KMS-11 (cell line): ENCODE measurements around the gene FAM78A.

Source experiments
- H2AFZ ChIP-seq: fragments of 200-600 bp; sonication (generic); 2 replicates; pipeline ENCODE4 v1.6.1; 2016; ENCODE audit warnings: antibody characterized with exemption, mixed run types, low read depth
- H3K27ac ChIP-seq: fragments of 200-600 bp; sonication (generic); 2 replicates; pipeline ENCODE4 v1.6.1; 2016; ENCODE audit warnings: mild to moderate bottlenecking, mixed run types
- H3K27me3 ChIP-seq: fragments of 200-600 bp; sonication (generic); 2 replicates; pipeline ENCODE4 v1.6.1; 2017; ENCODE audit warnings: mild to moderate bottlenecking, low read depth, mixed run types, moderate library complexity; ENCODE audit not compliant: insufficient read depth
- H3K36me3 ChIP-seq: fragments of 200-600 bp; sonication (generic); 2 replicates; pipeline ENCODE4 v1.6.1; 2017; ENCODE audit warnings: mild to moderate bottlenecking, mixed run types; ENCODE audit not compliant: insufficient read depth
- H3K4me1 ChIP-seq: fragments of 200-600 bp; sonication (generic); 2 replicates; pipeline ENCODE4 v1.6.1; 2016; ENCODE audit warnings: mild to moderate bottlenecking, low read depth, mixed run types; ENCODE audit not compliant: poor library complexity, severe bottlenecking
- H3K4me2 ChIP-seq: fragments of 200-600 bp; sonication (generic); 2 replicates; pipeline ENCODE4 v1.7.0; 2016; ENCODE audit warnings: mild to moderate bottlenecking, mixed run types
- H3K4me3 ChIP-seq: fragments of 200-600 bp; sonication (generic); IDR thresholded peaks from 2 replicates; pipeline ENCODE4 v1.6.1; 2017; ENCODE audit warnings: low read depth, low read length, mixed read lengths; ENCODE audit not compliant: insufficient read depth
- H3K79me2 ChIP-seq: fragments of 200-600 bp; sonication (generic); 2 replicates; pipeline ENCODE4 v1.6.1; 2016; ENCODE audit warnings: low read depth, mixed run types; ENCODE audit not compliant: insufficient read depth
- H3K9ac ChIP-seq: fragments of 200-600 bp; sonication (generic); 2 replicates; pipeline ENCODE4 v1.6.1; 2016; ENCODE audit warnings: mild to moderate bottlenecking, mixed run types
- H4K20me1 ChIP-seq: fragments of 200-600 bp; sonication (generic); 2 replicates; pipeline ENCODE4 v1.6.1; 2016; ENCODE audit warnings: mild to moderate bottlenecking, mixed run types; ENCODE audit not compliant: insufficient read depth
- TF ChIP-seq, protein P1 (sequence below): fragments of 200-600 bp; sonication (generic); conservative IDR thresholded peaks from 2 replicates; pipeline ENCODE4 v1.6.1; 2017; ENCODE audit warnings: low read depth, mild to moderate bottlenecking, antibody characterized with exemption, low read length, moderate library complexity, mixed read lengths

Gene FAM78A

DNA sequence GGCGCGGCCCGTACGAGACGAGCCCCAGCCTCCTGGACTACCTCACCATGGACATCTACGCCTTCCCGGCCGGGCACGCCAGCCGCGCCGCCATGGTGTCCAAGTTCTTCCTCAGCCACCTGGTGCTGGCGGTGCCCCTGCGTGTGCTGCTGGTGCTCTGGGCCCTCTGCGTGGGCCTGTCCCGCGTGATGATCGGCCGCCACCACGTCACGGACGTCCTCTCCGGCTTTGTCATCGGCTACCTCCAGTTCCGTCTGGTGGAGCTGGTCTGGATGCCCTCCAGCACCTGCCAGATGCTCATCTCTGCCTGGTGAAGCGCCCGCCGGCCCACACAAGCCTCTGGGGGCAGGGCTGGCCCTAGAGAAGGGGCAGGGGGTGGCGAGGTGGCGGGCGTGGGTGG lies 31.7 kb upstream of the FAM78A start:
- Histone ChIP-seq H3K36me3 (no peaks in the 10 kb centered on the region), H3K4me1 (no peaks in the 10 kb centered on the region), H4K20me1 (no peaks in the 10 kb centered on the region), H3K4me2 (no peak overlapping the region), H3K4me3 (no peak overlapping the region), H3K9ac (no peak overlapping the region), H3K27me3 (peaks cover 4% of the 10 kb centered on the region; the same call in 1 of the 2 replicates), H3K79me2 (no peaks in the 10 kb centered on the region), H2AFZ (no peak overlapping the region), H3K27ac (no peak overlapping the region)
- TF ChIP-seq, protein P1, sequence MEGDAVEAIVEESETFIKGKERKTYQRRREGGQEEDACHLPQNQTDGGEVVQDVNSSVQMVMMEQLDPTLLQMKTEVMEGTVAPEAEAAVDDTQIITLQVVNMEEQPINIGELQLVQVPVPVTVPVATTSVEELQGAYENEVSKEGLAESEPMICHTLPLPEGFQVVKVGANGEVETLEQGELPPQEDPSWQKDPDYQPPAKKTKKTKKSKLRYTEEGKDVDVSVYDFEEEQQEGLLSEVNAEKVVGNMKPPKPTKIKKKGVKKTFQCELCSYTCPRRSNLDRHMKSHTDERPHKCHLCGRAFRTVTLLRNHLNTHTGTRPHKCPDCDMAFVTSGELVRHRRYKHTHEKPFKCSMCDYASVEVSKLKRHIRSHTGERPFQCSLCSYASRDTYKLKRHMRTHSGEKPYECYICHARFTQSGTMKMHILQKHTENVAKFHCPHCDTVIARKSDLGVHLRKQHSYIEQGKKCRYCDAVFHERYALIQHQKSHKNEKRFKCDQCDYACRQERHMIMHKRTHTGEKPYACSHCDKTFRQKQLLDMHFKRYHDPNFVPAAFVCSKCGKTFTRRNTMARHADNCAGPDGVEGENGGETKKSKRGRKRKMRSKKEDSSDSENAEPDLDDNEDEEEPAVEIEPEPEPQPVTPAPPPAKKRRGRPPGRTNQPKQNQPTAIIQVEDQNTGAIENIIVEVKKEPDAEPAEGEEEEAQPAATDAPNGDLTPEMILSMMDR: no peak

GRCh38 chr9:131306397-131307004 lies 30.2 kb upstream of the FAM78A start:
- no peak overlapping the region for H3K4me3 ChIP-seq
- H4K20me1 ChIP-seq: no peaks in the 10 kb centered on the region
- TF ChIP-seq, protein P1: no peak
- H3K27ac ChIP-seq: no peak overlapping the region
- H3K4me1 ChIP-seq: no peaks in the 10 kb centered on the region
- H3K4me2 ChIP-seq: no peak overlapping the region
- no peaks in the 10 kb centered on the region for H3K79me2 ChIP-seq
- H3K36me3 ChIP-seq: no peaks in the 10 kb centered on the region
- H3K9ac ChIP-seq: no peak overlapping the region
- no peak overlapping the region for H2AFZ ChIP-seq
- peaks cover 4% of the 10 kb centered on the region; the same call in 1 of the 2 replicates for H3K27me3 ChIP-seq

DNA sequence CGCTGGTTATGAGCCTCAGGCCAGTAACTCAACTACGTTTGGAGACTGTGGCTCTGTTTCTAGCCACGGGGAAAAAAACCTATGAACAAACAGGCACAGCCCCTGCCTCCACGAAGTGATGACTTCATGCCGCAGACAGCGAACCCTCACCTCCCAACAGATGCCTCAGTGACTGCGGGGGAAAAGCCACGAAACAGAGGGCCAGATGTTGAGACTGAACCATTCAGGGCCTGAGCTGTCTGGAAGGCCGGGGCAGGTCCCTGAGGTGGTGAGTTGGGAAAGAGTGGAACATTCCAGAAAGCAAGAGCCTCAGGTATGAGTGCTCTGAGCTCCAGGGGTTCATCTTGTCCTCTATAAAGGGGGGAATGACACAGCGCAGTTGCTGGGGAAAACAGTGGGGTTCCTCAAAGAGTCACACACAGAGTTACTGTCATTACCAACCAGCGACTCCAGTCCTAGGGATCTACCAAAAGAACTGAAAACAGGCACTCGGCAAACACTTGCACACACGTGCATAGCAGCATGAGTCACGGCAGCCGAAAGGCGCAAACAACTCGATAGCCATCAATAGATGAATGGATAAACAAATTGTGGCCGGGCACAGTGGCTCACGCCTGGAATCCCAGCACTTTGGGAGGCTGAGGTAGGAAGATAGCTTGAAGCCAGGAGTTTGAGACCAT lies 28.5 kb upstream of the FAM78A start:
- Histone ChIP-seq H2AFZ (no peak overlapping the region), H3K9ac (no peak overlapping the region), H4K20me1 (no peaks in the 10 kb centered on the region), H3K79me2 (no peaks in the 10 kb centered on the region), H3K27me3 (no peaks in the 10 kb centered on the region; the same call in 1 of the 2 replicates), H3K36me3 (no peaks in the 10 kb centered on the region), H3K4me1 (no peaks in the 10 kb centered on the region), H3K27ac (no peak overlapping the region), H3K4me3 (no peak overlapping the region), H3K4me2 (no peak overlapping the region)
- TF ChIP-seq, protein P1: no peak

DNA sequence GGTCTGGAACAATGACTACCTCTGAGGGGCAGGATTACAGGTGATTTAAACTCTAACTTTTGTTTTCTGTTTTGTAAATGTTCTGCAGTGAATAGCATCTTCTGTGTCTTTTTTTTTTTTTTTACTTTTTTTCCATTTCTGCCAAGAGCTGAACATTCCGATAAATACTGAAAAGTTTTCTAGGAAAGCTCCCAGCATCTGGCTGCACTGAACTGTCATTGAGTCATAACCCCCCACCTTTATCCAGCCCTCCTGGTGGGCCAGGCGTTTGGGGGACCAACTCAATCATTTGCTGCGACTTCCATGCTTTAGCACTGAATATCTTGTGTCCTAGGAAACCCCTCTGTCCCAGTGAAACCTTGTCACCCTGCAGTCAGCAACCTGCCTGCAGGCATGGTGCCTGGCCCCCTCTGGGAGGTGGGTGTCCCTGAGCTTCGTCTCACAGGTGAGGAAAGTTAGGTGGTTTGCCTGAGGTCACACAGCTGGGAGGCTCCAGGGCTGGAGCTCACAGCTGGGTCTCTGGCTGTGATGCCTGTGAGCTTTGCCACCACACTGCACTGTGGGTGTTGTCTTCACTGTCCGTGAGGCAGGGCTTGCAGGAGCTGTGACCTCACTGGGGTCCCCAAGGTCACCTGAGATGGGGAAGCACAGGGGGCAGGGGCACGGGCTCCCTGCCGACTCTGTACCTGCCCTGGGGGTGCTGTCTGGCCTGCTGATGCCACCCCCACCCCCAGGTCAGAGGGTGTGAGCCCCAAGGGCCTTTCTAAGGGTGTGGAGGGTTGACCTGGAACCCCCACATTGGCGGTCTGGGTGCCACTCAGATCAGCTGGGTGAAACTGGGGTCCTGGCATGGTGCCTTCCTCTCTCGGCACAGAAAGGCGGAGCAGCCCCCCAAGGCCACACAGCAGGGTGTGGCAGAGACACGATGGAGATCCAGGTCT lies 27.3 kb upstream of the FAM78A start:
- Histone ChIP-seq H3K27me3 (no peaks in the 10 kb centered on the region; the same call in 1 of the 2 replicates), H2AFZ (no peak overlapping the region), H3K9ac (no peak overlapping the region), H3K4me2 (no peak overlapping the region), H3K79me2 (no peaks in the 10 kb centered on the region), H3K4me1 (no peaks in the 10 kb centered on the region), H3K27ac (no peak overlapping the region), H4K20me1 (no peaks in the 10 kb centered on the region), H3K4me3 (no peak overlapping the region), H3K36me3 (no peaks in the 10 kb centered on the region)
- TF ChIP-seq, protein P1: no peak
